H1 (cell line): Measurements from ENCODE around the gene LPP. TPM values are rescaled to one million over a fixed set of nuclear protein-coding genes. Genes with fewer than 3 reads are reported as not detected.

ENCODE experiments used
- CTCF ChIA-PET: fragments of 300-600 bp; sonication (Branson Sonifier 250); formaldehyde crosslinking; loops from one replicate; lab custom pipeline; 2021; ENCODE audit not compliant: partially characterized antibody; lab: Charles Lee
- POLR2A ChIA-PET: fragments of 300-600 bp; sonication (Branson Sonifier 250); formaldehyde crosslinking; loops from one replicate; lab custom pipeline; 2021; ENCODE audit warnings: inconsistent platforms; ENCODE audit not compliant: partially characterized antibody; lab: Charles Lee
- DNase-seq, 2 experiments: peaks; one replicate each; pipeline versions ENCODE4 v3.0.0 to v3.0.0-alpha.2; 2010 to 2022; ENCODE audit warnings: low spot score in 2 of 2, low read depth in 1 of 2, mixed read lengths in 1 of 2
- FAIRE-seq: peaks from 2 replicates; lab custom pipeline; 2011; peaks lifted over from hg19 to GRCh38; lab: Jason Lieb, UNC
- H2AFZ ChIP-seq: 2 replicates; pipeline ENCODE4 v1.8.1; 2012; ENCODE audit warnings: low read length, inconsistent platforms
- H2AK5ac ChIP-seq: 2 replicates; pipeline ENCODE4 v1.6.1; 2013; ENCODE audit warnings: low read depth, low read length
- H2BK120ac ChIP-seq: replicated peaks from 2 replicates; pipeline ENCODE3; 2013; ENCODE audit warnings: low read depth, low read length, inconsistent platforms
- H2BK12ac ChIP-seq: 2 replicates; pipeline ENCODE4 v1.6.1; 2013; ENCODE audit warnings: low read depth, low read length
- H2BK15ac ChIP-seq: 2 replicates; pipeline ENCODE4 v1.6.1; 2013; ENCODE audit warnings: low read length
- H2BK20ac ChIP-seq: 2 replicates; pipeline ENCODE4 v1.6.1; 2013; ENCODE audit warnings: low read length
- H2BK5ac ChIP-seq: 2 replicates; pipeline ENCODE4 v1.6.1; 2013; ENCODE audit warnings: low read depth, low read length
- H3K14ac ChIP-seq: 2 replicates; pipeline ENCODE4 v1.6.1; 2013; ENCODE audit warnings: inconsistent platforms; ENCODE audit not compliant: insufficient read length
- H3K18ac ChIP-seq: 2 replicates; pipeline ENCODE4 v1.6.1; 2013; ENCODE audit warnings: low read length; ENCODE audit errors: extremely low read depth
- H3K23ac ChIP-seq: 2 replicates; pipeline ENCODE4 v1.6.1; 2013; ENCODE audit warnings: inconsistent platforms; ENCODE audit not compliant: insufficient read length
- H3K23me2 ChIP-seq: 2 replicates; pipeline ENCODE4 v1.6.1; 2013; ENCODE audit warnings: low read depth, low read length
- H3K27ac ChIP-seq: 2 replicates; pipeline ENCODE4 v1.6.1; 2011; ENCODE audit warnings: low read depth, low read length, inconsistent platforms
- H3K27me3 ChIP-seq, 4 experiments: replicated peaks in 1 of 4; 1 replicate in 1 of 4; 2 replicates in 3 of 4; pipeline versions ENCODE4 v1.6.1 to v1.8.1; 2011 to 2013; ENCODE audit warnings: low read length in 3 of 4, mild to moderate bottlenecking in 3 of 4, inconsistent platforms in 2 of 4, mixed read lengths in 2 of 4, moderate library complexity in 1 of 4; ENCODE audit not compliant: control insufficient read depth in 3 of 4, insufficient read depth in 3 of 4; ENCODE audit errors: extremely low read depth in 1 of 4
- H3K36me3 ChIP-seq, 4 experiments: 2 replicates each; pipeline versions ENCODE4 v1.6.1 to v1.8.1; 2011 to 2013; ENCODE audit warnings: mild to moderate bottlenecking in 4 of 4, low read length in 3 of 4, moderate library complexity in 2 of 4, control low read depth in 1 of 4, inconsistent platforms in 1 of 4; ENCODE audit not compliant: insufficient read depth in 4 of 4, control insufficient read depth in 2 of 4
- H3K4ac ChIP-seq: replicated peaks from 2 replicates; pipeline ENCODE3; 2013; ENCODE audit warnings: low read length, low read depth, mixed read lengths, inconsistent platforms; ENCODE audit not compliant: insufficient read length
- H3K4me1 ChIP-seq, 4 experiments: replicated peaks in 1 of 4; 1 replicate in 1 of 4; 2 replicates in 3 of 4; pipeline versions ENCODE4 v1.6.1 to v1.8.1; 2011 to 2013; ENCODE audit warnings: low read length in 3 of 4, inconsistent platforms in 2 of 4, mixed read lengths in 1 of 4; ENCODE audit not compliant: insufficient read depth in 4 of 4, control insufficient read depth in 3 of 4
- H3K4me2 ChIP-seq, 2 experiments: 2 replicates each; pipeline versions ENCODE4 v1.6.1 to v1.8.1; 2011 to 2013; ENCODE audit warnings: low read depth in 2 of 2, low read length in 2 of 2, control low read depth in 1 of 2, inconsistent platforms in 1 of 2, mild to moderate bottlenecking in 1 of 2; ENCODE audit not compliant: insufficient read depth in 1 of 2
- H3K4me3 ChIP-seq, 4 experiments: fragments of 200-600, 300-600 bp in 1 of 4; sonication (generic), shearing (Covaris generic), sonication (Bioruptor Twin) in 1 of 4; 2 replicates each; pipeline versions ENCODE4 v1.5.1 to v1.8.1; 2011 to 2016; ENCODE audit warnings: low read length in 4 of 4, low read depth in 3 of 4, control low read depth in 2 of 4, inconsistent platforms in 2 of 4, mild to moderate bottlenecking in 2 of 4, mixed read lengths in 1 of 4, moderate library complexity in 1 of 4; ENCODE audit not compliant: insufficient read depth in 2 of 4; ENCODE audit errors: extremely low read depth in 1 of 4
- H3K56ac ChIP-seq: replicated peaks from 2 replicates; pipeline ENCODE3; 2013; ENCODE audit warnings: low read depth, mild to moderate bottlenecking, mixed read lengths, low read length, inconsistent platforms; ENCODE audit not compliant: insufficient read length
- H3K79me1 ChIP-seq: 2 replicates; pipeline ENCODE4 v1.6.1; 2013; ENCODE audit warnings: low read depth, low read length, control low read depth
- H3K79me2 ChIP-seq, 2 experiments: 2 replicates each; pipeline versions ENCODE4 v1.6.1 to v1.8.1; 2012 to 2013; ENCODE audit warnings: low read length in 2 of 2, mild to moderate bottlenecking in 2 of 2, inconsistent platforms in 1 of 2; ENCODE audit not compliant: insufficient read depth in 2 of 2, control insufficient read depth in 1 of 2
- H3K9ac ChIP-seq, 4 experiments: replicated peaks in 1 of 4; 1 replicate in 1 of 4; 2 replicates in 3 of 4; pipeline versions ENCODE4 v1.6.1 to v1.8.1; 2011 to 2013; ENCODE audit warnings: low read depth in 3 of 4, low read length in 3 of 4, control low read depth in 2 of 4, mild to moderate bottlenecking in 2 of 4, moderate library complexity in 2 of 4, inconsistent platforms in 1 of 4; ENCODE audit errors: extremely low read depth in 1 of 4
- H3K9me3 ChIP-seq, 2 experiments: 2 replicates each; pipeline versions ENCODE4 v1.6.1 to v1.8.1; 2012 to 2013; ENCODE audit warnings: mild to moderate bottlenecking in 2 of 2, moderate library complexity in 2 of 2, control low read depth in 1 of 2, inconsistent platforms in 1 of 2, low read depth in 1 of 2, low read length in 1 of 2, mixed read lengths in 1 of 2; ENCODE audit not compliant: insufficient read depth in 2 of 2
- H4K20me1 ChIP-seq, 2 experiments: replicated peaks in 1 of 2; 2 replicates each; pipeline versions ENCODE3 to v1.8.1; 2011 to 2013; ENCODE audit warnings: inconsistent platforms in 2 of 2, low read length in 2 of 2, mild to moderate bottlenecking in 1 of 2; ENCODE audit not compliant: insufficient read depth in 2 of 2, control insufficient read depth in 1 of 2
- H4K5ac ChIP-seq: 2 replicates; pipeline ENCODE4 v1.6.1; 2013; ENCODE audit warnings: low read length, low read depth, mixed read lengths, inconsistent platforms; ENCODE audit not compliant: insufficient read length
- H4K8ac ChIP-seq: 2 replicates; pipeline ENCODE4 v1.8.0; 2013; ENCODE audit warnings: mild to moderate bottlenecking, moderate library complexity, low read length, inconsistent platforms; ENCODE audit not compliant: insufficient read depth; ENCODE audit errors: extremely low read depth
- H4K91ac ChIP-seq: replicated peaks from 2 replicates; pipeline ENCODE3; 2013; ENCODE audit warnings: low read length, mixed read lengths, inconsistent platforms; ENCODE audit not compliant: insufficient read length
- HDAC2 ChIP-seq, 2 experiments: fragments of 300-600 bp in 1 of 2; sonication (generic) in 1 of 2; IDR thresholded peaks; 2 replicates each; pipeline ENCODE4 v1.6.1; 2011 to 2012; ENCODE audit warnings: low read depth in 2 of 2, low read length in 2 of 2, mild to moderate bottlenecking in 2 of 2, moderate library complexity in 2 of 2, borderline replicate concordance in 1 of 2, inconsistent platforms in 1 of 2
- RNF2 ChIP-seq: fragments of 200-900, 300-1000 bp; sonication (generic); IDR thresholded peaks from 2 replicates; pipeline ENCODE4 v1.7.1; 2016; ENCODE audit warnings: borderline replicate concordance, low read depth, mild to moderate bottlenecking, antibody characterized with exemption, low read length; ENCODE audit not compliant: poor library complexity, severe bottlenecking; ENCODE audit errors: missing control alignments
- SAP30 ChIP-seq: fragments of 300-600 bp; sonication (generic); IDR thresholded peaks from 2 replicates; pipeline ENCODE4 v1.7.1; 2012; ENCODE audit warnings: low read length, moderate library complexity, mild to moderate bottlenecking, inconsistent platforms; ENCODE audit not compliant: insufficient read depth, insufficient replicate concordance
- SP1 ChIP-seq: IDR thresholded peaks from 2 replicates; pipeline ENCODE4 v1.6.1; 2011; ENCODE audit warnings: low read depth, low read length
- SRF ChIP-seq: IDR thresholded peaks from 2 replicates; pipeline ENCODE4 v1.6.1; 2011; ENCODE audit warnings: mild to moderate bottlenecking, low read depth, low read length, moderate library complexity
- WGBS, 2 experiments: shearing (Covaris generic) in 1 of 2; methylation state at CpG; one replicate each; pipeline versions ENCODE4 v1.1.6 to v1.1.7; 2013 to 2015; ENCODE audit warnings: low lambda C conversion rate in 2 of 2, mixed read lengths in 2 of 2, inconsistent platforms in 1 of 2, low coverage in 1 of 2, missing lambda C conversion rate in 1 of 2; ENCODE audit not compliant: insufficient replicate concordance in 2 of 2, insufficient coverage in 1 of 2, insufficient read length in 1 of 2; ENCODE audit errors: extremely low coverage in 1 of 2, missing lambda C conversion rate in 1 of 2; 5-methylcytosine and 5-hydroxymethylcytosine counted together
- polyA plus RNA-seq, 7 experiments: library from polyadenylated mRNA; depleted of rRNA in 3 of 7; stranded (reverse) in 5 of 7; unstranded in 2 of 7; fragments of >200 nt in 5 of 7; fragments of 200-250 nt in 2 of 7; gene quantifications; 1 replicate in 5 of 7; 2 replicates in 1 of 7; 4 replicates in 1 of 7; pipeline versions ENCODE4 v1.2.1 to v1.2.3, GENCODE V29; 2011 to 2013; ENCODE audit warnings: missing spikeins in 2 of 7, mixed read lengths in 2 of 7
- total RNA-seq: library from RNA; stranded (reverse); fragmentation: NEBNext Ultra II Directional; extraction: Animal tissue kit (Norgen Biotek cat#: 25700); gene quantifications from 2 replicates; pipeline ENCODE4 v1.2.1, GENCODE V29; 2021

The LPP gene
- total and polyA plus RNA-seq, 2 of the 8 experiments (the other 6 are each of a cell fraction or from before 2014, with no cell fraction given) = 10.0 to 53.3 TPM

DNA sequence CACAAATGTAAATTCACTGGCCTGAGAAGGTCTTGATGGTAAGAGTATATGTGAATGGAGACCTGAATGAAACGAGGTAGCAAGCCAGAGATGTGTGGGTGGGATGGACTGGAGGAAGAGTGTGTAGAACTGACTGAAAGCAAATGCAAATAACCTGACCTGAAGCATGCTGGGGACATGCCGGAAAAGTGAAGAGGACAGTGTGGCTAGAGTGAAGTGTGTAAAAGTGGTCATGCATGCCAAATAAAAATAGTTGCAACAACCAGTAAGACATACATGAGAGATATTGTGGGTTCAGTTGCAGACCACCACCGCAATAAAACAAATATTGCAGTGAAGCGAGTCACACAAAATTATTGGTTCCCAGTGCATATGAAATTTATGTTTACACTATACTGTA lies 82.3 kb downstream of the LPP start:
- no peak overlapping the region for H2BK20ac ChIP-seq

More for the DNA sequence above, 82.3 kb downstream of the LPP start:
- Histone ChIP-seq H4K8ac (no peak overlapping the region), H3K23ac (no peak overlapping the region), H3K9ac (no peak overlapping the region), H4K5ac (no peak overlapping the region), H3K36me3 (no peaks in the 10 kb centered on the region), H2AK5ac (no peak overlapping the region), H2BK15ac (no peak overlapping the region), H2AFZ (no peak overlapping the region), H3K23me2 (no peaks in the 10 kb centered on the region; the same call in 1 of the 2 replicates), H3K18ac (no peak overlapping the region), H3K27ac (no peak overlapping the region), H3K4me1 (peaks cover 0 to 2% (median 0%) of the 10 kb centered on the region in 4 experiments; a peak in 1 of 7 replicates), H2BK12ac (no peak overlapping the region), H3K4ac (no peak overlapping the region), H2BK120ac (no peak overlapping the region), H3K79me2 (peaks cover 0 to 4% of the 10 kb centered on the region in 2 experiments; a peak in 2 of 4 replicates), H3K9me3 (no peaks in the 10 kb centered on the region), H3K79me1 (no peaks in the 10 kb centered on the region), H2BK5ac (0 out of 2 replicates have a peak overlapping the region, but pooled peaks have one; percentile 20), H3K27me3 (no peaks in the 10 kb centered on the region), H3K56ac (no peak overlapping the region), H3K14ac (no peak overlapping the region), H3K4me3 (no peak overlapping the region), H4K91ac (no peak overlapping the region), H3K4me2 (no peak overlapping the region), H4K20me1 (no peaks in the 10 kb centered on the region)
- ChIA-PET CTCF (no interaction called here), POLR2A (no interaction called here)
- no peak for DNase-seq
- TF ChIP-seq SP1 = no peak
- no peak for TF ChIP-seq HDAC2 (IDR thresholded peaks at IDR 0.05; ENCODE audit: borderline replicate concordance in 1 of 2, low read depth in 2 of 2, low read length in 2 of 2)
- no peak for TF ChIP-seq SRF
- no peak for TF ChIP-seq RNF2
- TF ChIP-seq SAP30 = no peak
- WGBS, 2 experiments = 90% methylated on average over 4 of the region's 4 CpGs; no CpG with 5 or more reads in 1 of the 2 experiments
- FAIRE-seq = no peak
